Measurements from ENCODE around the gene UPF1. TPM values are rescaled to one million over a fixed set of nuclear protein-coding genes. Genes with fewer than 3 reads are reported as not detected.

The UPF1 gene
- total RNA-seq (100 to 1,000 TPM in 1 of 9 donors, 10 to 100 TPM in 8; 31.1 to 141 (median 78.7) TPM), polyA plus RNA-seq (10 to 100 TPM; 27.6 to 80.8 (median 55.1) TPM)
- long read RNA-seq, donor 1, full-length matches to known transcripts, result 4 of 4 reads
- long read RNA-seq, donor 1, partial matches to known transcripts, result 0 of 4 reads
- long read RNA-seq, donor 1, other reads (novel, unspliced or antisense), result 0 of 4 reads
- long read RNA-seq, donor 2, full-length matches to known transcripts, result 3 of 3 reads
- long read RNA-seq, donor 2, partial matches to known transcripts, result 0 of 3 reads
- long read RNA-seq, donor 2, other reads (novel, unspliced or antisense), result 0 of 3 reads
- long read RNA-seq, donor 3, result 0 reads
- long read RNA-seq, donor 4, partial matches to known transcripts, result 2 of 8 reads
- long read RNA-seq, donor 4, other reads (novel, unspliced or antisense), result 6 of 8 reads
- long read RNA-seq, donor 5, full-length matches to known transcripts, result 65 of 123 reads
- long read RNA-seq, donor 5, partial matches to known transcripts, result 50 of 123 reads
- long read RNA-seq, donor 5, other reads (novel, unspliced or antisense), result 8 of 123 reads
- long read RNA-seq, donor 6, partial matches to known transcripts, result 2 of 15 reads
- long read RNA-seq, donor 6, other reads (novel, unspliced or antisense), result 13 of 15 reads
- long read RNA-seq, donor 7, full-length matches to known transcripts, result 1 of 1 reads
- long read RNA-seq, donor 7, partial matches to known transcripts, result 0 of 1 reads
- long read RNA-seq, donor 7, other reads (novel, unspliced or antisense), result 0 of 1 reads
- long read RNA-seq, donor 8, full-length matches to known transcripts, result 5 of 5 reads
- long read RNA-seq, donor 8, partial matches to known transcripts, result 0 of 5 reads
- long read RNA-seq, donor 8, other reads (novel, unspliced or antisense), result 0 of 5 reads
- long read RNA-seq, donor 9, full-length matches to known transcripts, result 1 of 1 reads
- long read RNA-seq, donor 9, partial matches to known transcripts, result 0 of 1 reads
- long read RNA-seq, donor 9, other reads (novel, unspliced or antisense), result 0 of 1 reads
- long read RNA-seq, donor 10, full-length matches to known transcripts, result 1 of 1 reads
- long read RNA-seq, donor 10, partial matches to known transcripts, result 0 of 1 reads
- long read RNA-seq, donor 10, other reads (novel, unspliced or antisense), result 0 of 1 reads

DNA sequence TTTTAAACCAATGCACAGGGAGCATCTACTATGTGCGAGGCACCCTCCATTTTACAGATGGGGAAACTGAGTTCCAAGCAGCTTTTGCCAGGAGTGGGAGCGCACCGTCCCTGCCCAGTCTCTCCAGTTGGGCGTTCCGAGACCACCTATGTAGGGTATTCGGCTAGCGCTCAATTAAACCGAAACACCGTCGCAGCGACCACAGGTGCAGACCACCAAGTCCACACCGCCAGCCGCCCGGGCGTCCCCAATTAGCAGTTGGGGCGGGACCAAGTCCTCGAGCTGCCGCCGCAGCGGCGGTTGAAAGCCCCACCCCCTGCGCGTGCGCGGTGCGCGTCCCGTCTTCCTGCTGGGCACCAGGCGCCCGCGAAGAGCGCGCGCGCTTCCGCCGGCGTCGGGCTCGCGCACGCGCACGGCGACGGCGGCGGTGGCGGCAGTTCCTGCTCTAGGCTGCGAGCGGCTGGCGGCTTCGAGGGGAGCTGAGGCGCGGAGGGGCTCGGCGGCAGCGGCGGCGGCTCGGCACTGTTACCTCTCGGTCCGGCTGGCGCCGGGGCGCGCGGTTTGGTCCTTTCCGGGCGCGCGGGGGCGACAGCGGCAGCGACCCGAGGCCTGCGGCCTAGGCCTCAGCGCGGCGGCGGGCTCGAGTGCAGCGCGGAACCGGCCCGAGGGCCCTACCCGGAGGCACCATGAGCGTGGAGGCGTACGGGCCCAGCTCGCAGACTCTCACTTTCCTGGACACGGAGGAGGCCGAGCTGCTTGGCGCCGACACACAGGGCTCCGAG lies at the start of gene UPF1:
Gene UPF1, plus strand, starts transcription at position 436 of the 782 bp plus-strand sequence. Its CDS starts 251 bp downstream, at position 687.
- H3K4me3 ChIP-seq, result peak within 1 kb of the TSS; percentile 45 to 95 (median 76)
- no peaks in the 10 kb centered on the region for H3K27me3 ChIP-seq
- peaks cover 20 to 33% of the 10 kb centered on the region in 2 donors for H3K4me1 ChIP-seq (replicated peaks in 1 of 2)
- no peaks in the 10 kb centered on the region for H3K9me3 ChIP-seq (replicated peaks in 1 of 3)
- H3K27ac ChIP-seq, result peak within 1 kb of the TSS; percentile 44 to 96 (median 89)
- DNase-seq, result peak; percentile 89 to 96 (median 92)
- H3K36me3 ChIP-seq (replicated peaks in 1 of 2), result no peaks in the 10 kb centered on the region
- TF ChIP-seq CTCF (IDR thresholded peaks at IDR 0.05), result peak in 1 of 6 experiments; percentile 27
- TF ChIP-seq POLR2A (IDR thresholded peaks at IDR 0.05), result peak; percentile 30 to 80
- intact Hi-C loops (cut with DNase I), result no loop called here
- WGBS, 4 donors, result 0 to 3% (median 1%) methylated on average over 13 to 96 of the region's 96 CpGs

GRCh38 chr19:18782559-18783225 lies 49.1 kb upstream of the UPF1 start:
- Histone ChIP-seq H3K27me3 (peaks cover 24% of the 10 kb centered on the region), H3K4me1 (replicated peaks in 1 of 2) (peaks cover 0 to under 1% of the 10 kb centered on the region in 2 donors), H3K9me3 (replicated peaks in 1 of 3) (no peaks in the 10 kb centered on the region), H3K4me3 (no peak overlapping the region), H3K36me3 (replicated peaks in 1 of 2) (no peaks in the 10 kb centered on the region), H3K27ac (no peak overlapping the region)
- intact Hi-C loops (cut with DNase I), result no loop called here
- no peak for DNase-seq
- WGBS, 4 donors, result 82 to 84% (median 84%) methylated on average over 13 to 22 of the region's 22 CpGs
- TF ChIP-seq CTCF (IDR thresholded peaks at IDR 0.05) (no peak), POLR2A (IDR thresholded peaks at IDR 0.05) (no peak)

- no peaks in the 10 kb centered on the region for H3K36me3 ChIP-seq (replicated peaks in 1 of 2)
- H3K27ac ChIP-seq, result no peak overlapping the region
- TF ChIP-seq CTCF (IDR thresholded peaks at IDR 0.05) (no peak), POLR2A (IDR thresholded peaks at IDR 0.05) (no peak)
- H3K4me3 ChIP-seq, result no peak overlapping the region
- no peaks in the 10 kb centered on the region for H3K9me3 ChIP-seq (replicated peaks in 1 of 3)
- WGBS, 4 donors, result 80 to 93% (median 88%) methylated on average over 14 to 19 of the region's 19 CpGs
- peaks cover 35% of the 10 kb centered on the region for H3K27me3 ChIP-seq
- DNase-seq, result no peak
- H3K4me1 ChIP-seq (replicated peaks in 1 of 2), result peaks cover 0 to 7% of the 10 kb centered on the region in 2 donors
- intact Hi-C loops (cut with DNase I), result no loop called here
Measured at GRCh38 chr19:18783958-18784785, 47.6 kb upstream of the UPF1 start.

Data from adrenal gland (tissue), 19 donors.